ENCODE data around the gene EIF2S1.
"Not testable (repeated sequence)": the region's sequence is repeated elsewhere in the genome, so short reads cannot be mapped to it uniquely, and the experiment has no call there.

The EIF2S1 gene

GRCh38 chr14:67372833-67373232 lies 12.7 kb downstream of the EIF2S1 start:
- no peak for DNase-seq

- no peak for DNase-seq
Measured at GRCh38 chr14:67373347-67373746, 13.2 kb downstream of the EIF2S1 start.

GRCh38 chr14:67377916-67378315 lies 17.8 kb downstream of the EIF2S1 start:
- no peak for DNase-seq

- no peak for DNase-seq
Measured at GRCh38 chr14:67385120-67385519, 25.0 kb downstream of the EIF2S1 start.

- DNase-seq: no peak
Measured at GRCh38 chr14:67385618-67386017, 25.5 kb downstream of the EIF2S1 start.

- no peak for DNase-seq
Measured at GRCh38 chr14:67387195-67387594, 27.1 kb downstream of the EIF2S1 start.

GRCh38 chr14:67389275-67389674 lies 29.1 kb downstream of the EIF2S1 start:
- DNase-seq: no peak

GRCh38 chr14:67389811-67390534 lies 29.8 kb downstream of the EIF2S1 start:
- no peak for DNase-seq

GRCh38 chr14:67391268-67391667 lies 31.1 kb downstream of the EIF2S1 start:
- no peak for DNase-seq

- DNase-seq: no peak
Measured at GRCh38 chr14:67392123-67392522, 32.0 kb downstream of the EIF2S1 start.

GRCh38 chr14:67392800-67393199 lies 32.7 kb downstream of the EIF2S1 start:
- DNase-seq: no peak

- no peak for DNase-seq
Measured at GRCh38 chr14:67393689-67394088, 33.6 kb downstream of the EIF2S1 start.

- DNase-seq: no peak
Measured at GRCh38 chr14:67395086-67395875, 35.2 kb downstream of the EIF2S1 start.

GRCh38 chr14:67395876-67396189 lies 35.7 kb downstream of the EIF2S1 start:
- DNase-seq: no peak

GRCh38 chr14:67396381-67396970 lies 36.3 kb downstream of the EIF2S1 start:
- DNase-seq: no peak

- no peak for DNase-seq
Measured at GRCh38 chr14:67397536-67397935, 37.4 kb downstream of the EIF2S1 start.

- no peak for DNase-seq
Measured at GRCh38 chr14:67400434-67400833, 40.3 kb downstream of the EIF2S1 start.

GRCh38 chr14:67405771-67406170 lies 45.6 kb downstream of the EIF2S1 start:
- DNase-seq: no peak

- DNase-seq: not testable (repeated sequence)
Measured at GRCh38 chr14:67408122-67408801, 48.1 kb downstream of the EIF2S1 start.

GRCh38 chr14:67409461-67409860 lies 49.3 kb downstream of the EIF2S1 start:
- no peak for DNase-seq

GRCh38 chr14:67410313-67410712 lies 50.2 kb downstream of the EIF2S1 start:
- no peak for DNase-seq

- no peak for DNase-seq
Measured at GRCh38 chr14:67411370-67411769, 51.2 kb downstream of the EIF2S1 start.

- DNase-seq: no peak
Measured at GRCh38 chr14:67411820-67412421, 51.8 kb downstream of the EIF2S1 start, which contains the start of gene PLEK2. Gene PLEK2, minus strand, starts transcription at chr14:67412165. Its CDS starts 106 bp downstream, at chr14:67412059.
